ENCODE results near the gene SURF2. TPM values are rescaled to one million over a fixed set of nuclear protein-coding genes. Genes with fewer than 3 reads are reported as not detected.

SURF2 gene
- total and polyA plus RNA-seq, 3 experiments from 2014 or later = 34.9 to 46.6 (median 35.2) TPM

DNA sequence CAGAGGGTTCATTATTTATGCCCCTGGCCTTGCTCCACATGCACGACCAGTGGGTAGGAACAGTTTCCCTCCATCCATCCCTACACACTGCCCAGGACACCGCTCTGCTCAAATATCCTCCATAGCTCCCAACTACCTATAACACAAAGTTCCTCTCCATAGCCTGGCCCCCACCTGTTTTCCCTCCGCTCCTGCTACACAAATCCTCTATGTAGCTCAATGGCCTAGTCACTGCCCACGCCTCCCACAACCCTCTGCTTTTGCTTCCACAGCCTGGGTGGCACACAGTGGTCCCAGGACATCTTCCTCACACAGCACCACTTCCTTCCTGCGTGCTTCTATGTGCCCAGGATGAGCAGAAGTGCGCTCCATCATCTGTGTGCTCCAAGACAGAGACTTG, 41.0 kb downstream of the SURF2 start:
- Mint-ChIP-seq H3K4me1 (no peaks in the 10 kb centered on the region), H3K4me3 (no peak overlapping the region), H3K27ac (peak overlapping the region in 1 of 8 donors; percentile 11), H3K9me3 (no peaks in the 10 kb centered on the region), H3K36me3 (no peaks in the 10 kb centered on the region), H3K27me3 (no peaks in the 10 kb centered on the region)
- no peak overlapping the region for H3K27ac ChIP-seq (ENCODE audit: low read depth, low read length)
- H3K4me1 ChIP-seq (ENCODE audit: insufficient read depth, low read length) = no peaks in the 10 kb centered on the region
- no peaks in the 10 kb centered on the region for H3K9me3 ChIP-seq (ENCODE audit: low read length)
- no peak for DNase-seq
- H3K36me3 ChIP-seq (ENCODE audit: insufficient read depth, low read length) = no peaks in the 10 kb centered on the region
- ChIA-PET POLR2A (no interaction called here), CTCF (interaction anchor here (1.5 kb wide), 1 partner anchor 15 kb away, joined by 3 read pairs; no protein-coding TSS in a partner anchor)
- no peaks in the 10 kb centered on the region for H3K27me3 ChIP-seq (ENCODE audit: insufficient read depth, low read length, poor library complexity, severe bottlenecking)
- no peak overlapping the region for H3K4me3 ChIP-seq (ENCODE audit: low read length)

DNA sequence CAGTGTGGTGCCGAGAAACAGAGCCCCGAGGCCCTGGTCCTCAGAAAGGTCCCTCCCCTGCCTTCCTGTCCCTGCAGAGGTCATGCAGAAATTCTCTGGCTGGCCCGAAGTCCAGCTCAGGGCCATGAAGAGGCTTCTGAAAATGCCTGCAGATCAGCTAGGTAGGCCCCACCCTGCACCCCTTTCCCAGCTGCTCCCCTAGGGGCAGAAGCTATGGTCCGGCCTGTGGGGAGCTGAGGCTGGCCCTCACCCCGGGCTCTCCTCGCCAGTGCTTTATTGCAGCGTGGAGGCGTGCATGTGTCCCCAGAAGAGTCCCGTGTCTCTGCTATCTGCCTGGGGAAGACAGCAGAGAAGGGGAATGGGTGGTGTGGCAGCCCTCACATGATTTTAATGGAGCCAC, 41.5 kb downstream of the SURF2 start:
- DNase-seq = no peak
- no peaks in the 10 kb centered on the region for H3K9me3 ChIP-seq (ENCODE audit: low read length)
- Mint-ChIP-seq H3K36me3 (no peaks in the 10 kb centered on the region), H3K9me3 (no peaks in the 10 kb centered on the region), H3K4me3 (no peak overlapping the region), H3K27ac (no peak overlapping the region), H3K4me1 (no peaks in the 10 kb centered on the region), H3K27me3 (no peaks in the 10 kb centered on the region)
- no peak overlapping the region for H3K4me3 ChIP-seq (ENCODE audit: low read length)
- H3K27me3 ChIP-seq (ENCODE audit: insufficient read depth, low read length, poor library complexity, severe bottlenecking) = no peaks in the 10 kb centered on the region
- H3K4me1 ChIP-seq (ENCODE audit: insufficient read depth, low read length) = no peaks in the 10 kb centered on the region
- ChIA-PET POLR2A (no interaction called here), CTCF (interaction anchor here (1.3 kb wide), 1 partner anchor 10 kb away, joined by 3 read pairs; no protein-coding TSS in a partner anchor)
- no peaks in the 10 kb centered on the region for H3K36me3 ChIP-seq (ENCODE audit: insufficient read depth, low read length)
- H3K27ac ChIP-seq (ENCODE audit: low read depth, low read length) = no peak overlapping the region

DNA sequence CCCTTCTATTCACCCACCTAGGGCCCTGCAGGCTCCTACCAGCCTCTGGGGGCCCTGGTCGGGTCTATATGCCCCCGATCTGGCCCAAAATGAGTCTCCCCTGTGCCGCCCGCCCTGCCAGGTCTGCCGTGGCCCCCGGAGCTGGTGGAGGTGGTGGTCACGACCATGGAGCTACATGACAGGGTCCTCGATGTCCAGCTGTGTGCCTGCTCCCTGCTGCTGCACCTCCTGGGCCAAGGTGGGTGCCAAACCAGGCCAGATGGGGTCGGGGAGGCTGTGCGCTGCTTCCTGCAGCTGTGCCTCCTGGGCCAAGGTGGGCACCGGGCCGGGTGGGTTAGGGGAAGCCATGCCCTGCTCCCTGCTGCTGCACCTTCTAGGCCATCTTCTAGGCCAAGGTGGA, 43.9 kb downstream of the SURF2 start:
- Histone ChIP-seq H3K27me3 (ENCODE audit: insufficient read depth, low read length, poor library complexity, severe bottlenecking) (no peaks in the 10 kb centered on the region), H3K4me3 (ENCODE audit: low read length) (no peak overlapping the region), H3K27ac (ENCODE audit: low read depth, low read length) (no peak overlapping the region), H3K4me1 (ENCODE audit: insufficient read depth, low read length) (no peaks in the 10 kb centered on the region), H3K9me3 (ENCODE audit: low read length) (no peaks in the 10 kb centered on the region), H3K36me3 (ENCODE audit: insufficient read depth, low read length) (no peaks in the 10 kb centered on the region)
- Mint-ChIP-seq H3K27me3 (no peaks in the 10 kb centered on the region), H3K36me3 (peaks cover 0 to 13% (median under 1%) of the 10 kb centered on the region in 3 donors), H3K4me3 (no peak overlapping the region), H3K9me3 (no peaks in the 10 kb centered on the region), H3K27ac (no peak overlapping the region), H3K4me1 (peaks cover 0 to 1% (median 0%) of the 10 kb centered on the region in 3 donors)
- CTCF ChIA-PET = no interaction called here
- POLR2A ChIA-PET = interaction anchor here (0.6 kb wide), 1 partner anchor 50 kb away, joined by 3 read pairs; no protein-coding TSS in a partner anchor
- no peak for DNase-seq

DNA sequence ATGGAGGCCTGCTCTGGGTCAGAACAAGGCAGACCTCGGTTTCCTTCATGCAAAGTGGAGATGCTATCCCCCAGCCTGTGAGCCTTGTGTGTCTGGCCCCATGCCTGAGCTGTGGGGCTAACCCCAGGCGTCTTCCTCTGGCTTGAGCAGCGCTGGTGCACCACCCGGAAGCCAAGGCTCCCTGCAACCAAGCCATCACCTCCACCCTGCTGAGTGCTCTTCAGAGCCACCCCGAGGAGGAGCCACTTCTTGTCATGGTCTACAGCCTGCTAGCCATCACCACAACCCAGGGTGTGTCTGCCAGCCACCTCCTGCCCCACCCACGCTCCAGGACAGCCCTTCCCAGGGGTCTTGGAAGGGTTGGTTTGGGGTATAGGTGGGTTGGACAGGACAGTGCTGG, 45.2 kb downstream of the SURF2 start:
- CTCF ChIA-PET = no interaction called here
- POLR2A ChIA-PET = no interaction called here
- Histone ChIP-seq H3K4me1 (ENCODE audit: insufficient read depth, low read length) (no peaks in the 10 kb centered on the region), H3K4me3 (ENCODE audit: low read length) (no peak overlapping the region), H3K27ac (ENCODE audit: low read depth, low read length) (no peak overlapping the region), H3K9me3 (ENCODE audit: low read length) (no peaks in the 10 kb centered on the region), H3K27me3 (ENCODE audit: insufficient read depth, low read length, poor library complexity, severe bottlenecking) (no peaks in the 10 kb centered on the region), H3K36me3 (ENCODE audit: insufficient read depth, low read length) (peaks cover 6% of the 10 kb centered on the region)
- Mint-ChIP-seq H3K36me3 (peaks cover under 1 to 26% (median 3%) of the 10 kb centered on the region in 3 donors), H3K4me3 (no peak overlapping the region), H3K9me3 (no peaks in the 10 kb centered on the region), H3K4me1 (peaks cover 0 to 2% (median 1%) of the 10 kb centered on the region in 3 donors), H3K27me3 (no peaks in the 10 kb centered on the region), H3K27ac (no peak overlapping the region)
- DNase-seq = no peak

DNA sequence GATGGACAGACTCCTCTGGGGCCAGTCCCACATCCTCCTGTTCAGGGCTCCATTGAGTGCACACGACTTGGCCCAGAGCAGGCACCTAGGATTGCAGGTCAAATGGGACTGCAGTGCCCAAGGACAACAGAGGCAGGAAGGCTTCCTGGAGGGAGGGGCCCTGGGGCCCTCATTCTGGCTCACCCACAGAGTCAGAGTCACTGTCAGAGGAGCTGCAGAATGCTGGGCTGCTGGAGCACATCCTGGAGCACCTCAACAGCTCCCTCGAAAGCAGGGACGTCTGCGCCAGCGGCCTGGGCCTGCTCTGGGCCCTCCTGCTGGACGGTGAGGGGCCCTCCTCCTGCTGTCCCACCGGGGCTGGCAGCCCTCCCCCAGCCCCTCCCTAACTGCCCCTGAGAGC, 46.3 kb downstream of the SURF2 start:
- no peaks in the 10 kb centered on the region for H3K9me3 Mint-ChIP-seq
- no peak for DNase-seq
- H3K27ac ChIP-seq (ENCODE audit: low read depth, low read length) = no peak overlapping the region
- H3K27me3 Mint-ChIP-seq = no peaks in the 10 kb centered on the region
- H3K4me3 ChIP-seq (ENCODE audit: low read length) = no peak overlapping the region
- H3K36me3 Mint-ChIP-seq = peaks cover 6 to 36% (median 8%) of the 10 kb centered on the region in 3 donors
- H3K9me3 ChIP-seq (ENCODE audit: low read length) = no peaks in the 10 kb centered on the region
- no peak overlapping the region for H3K27ac Mint-ChIP-seq
- ChIA-PET POLR2A (interaction anchor here (0.6 kb wide), 1 partner anchor 84 kb away, joined by 5 read pairs; no protein-coding TSS in a partner anchor), CTCF (interaction anchor here (1.1 to 1.3 kb wide), 4 partner anchors 14 to 216 kb away, joined by 3 to 5 read pairs (median 3); no protein-coding TSS in a partner anchor)
- H3K27me3 ChIP-seq (ENCODE audit: insufficient read depth, low read length, poor library complexity, severe bottlenecking) = no peaks in the 10 kb centered on the region
- H3K4me3 Mint-ChIP-seq = no peak overlapping the region
- peaks cover 6 to 8% (median 7%) of the 10 kb centered on the region in 3 donors for H3K4me1 Mint-ChIP-seq
- peaks cover 11% of the 10 kb centered on the region for H3K36me3 ChIP-seq (ENCODE audit: insufficient read depth, low read length)
- H3K4me1 ChIP-seq (ENCODE audit: insufficient read depth, low read length) = no peaks in the 10 kb centered on the region

DNA sequence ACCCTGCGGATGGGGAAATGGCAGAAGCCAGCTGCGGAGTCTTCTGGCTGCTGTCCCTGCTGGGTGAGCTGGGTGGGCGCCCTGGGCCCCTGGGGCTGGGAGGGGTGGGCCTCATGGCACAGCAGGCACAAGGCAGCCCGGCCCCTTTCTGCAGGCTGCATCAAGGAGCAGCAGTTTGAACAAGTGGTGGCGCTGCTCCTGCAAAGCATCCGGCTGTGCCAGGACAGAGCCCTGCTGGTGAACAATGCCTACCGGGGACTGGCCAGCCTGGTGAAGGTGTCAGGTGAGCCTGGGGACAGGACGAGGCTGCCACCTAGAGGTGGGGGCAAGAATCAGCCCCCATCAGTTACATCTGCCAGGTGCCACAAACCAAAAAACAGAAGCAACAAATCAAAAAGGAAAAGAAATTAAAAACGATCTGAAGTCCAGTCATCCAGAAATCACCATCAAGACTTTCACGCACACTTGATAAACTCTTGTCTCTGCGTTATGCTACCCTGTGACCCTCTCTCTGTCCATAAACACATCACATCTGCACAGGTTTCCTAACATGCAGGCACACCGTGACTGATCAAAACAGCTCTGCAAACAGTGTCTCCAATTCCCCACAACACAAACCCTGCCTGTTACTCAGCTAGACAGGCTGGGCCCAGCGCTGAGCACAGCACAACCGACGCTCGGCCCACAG, 47.6 kb downstream of the SURF2 start:
- POLR2A ChIA-PET = no interaction called here
- H3K27ac Mint-ChIP-seq = peak overlapping the region in 2 of 8 donors; percentile 1 to 14
- H3K36me3 ChIP-seq (ENCODE audit: insufficient read depth, low read length) = peaks cover 15% of the 10 kb centered on the region

DNA sequence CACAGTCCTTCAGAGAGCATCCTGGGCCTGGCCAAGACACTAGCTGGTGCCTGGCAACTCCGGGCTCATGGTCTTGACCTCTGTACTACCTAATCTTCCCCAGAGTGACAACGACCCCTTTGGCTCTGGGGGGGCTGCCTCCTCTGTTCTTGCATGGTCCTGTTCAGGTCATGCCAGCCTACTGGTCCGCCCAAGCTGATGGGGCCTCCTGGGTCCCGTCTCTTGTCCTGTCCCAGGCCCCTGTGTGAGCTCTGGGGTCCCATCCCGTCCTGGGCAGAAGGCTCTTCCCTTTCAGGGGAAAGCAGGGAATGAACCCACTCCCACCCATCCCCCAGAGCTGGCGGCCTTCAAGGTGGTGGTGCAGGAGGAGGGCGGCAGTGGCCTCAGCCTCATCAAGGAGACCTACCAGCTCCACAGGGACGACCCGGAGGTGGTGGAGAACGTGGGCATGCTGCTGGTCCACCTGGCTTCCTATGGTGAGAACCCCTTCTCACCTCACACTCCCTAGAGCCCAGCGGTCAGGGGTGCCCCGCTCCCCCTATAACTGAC, 48.2 kb downstream of the SURF2 start:
- CTCF ChIA-PET = interaction anchor here (0.9 to 2.7 kb wide), 9 partner anchors 13 to 219 kb away, joined by 3 to 17 read pairs (median 3); partner anchors contain the start of genes MED22 and RPL7A

More for the DNA sequence above, 47.6 kb downstream of the SURF2 start:
- H3K27me3 Mint-ChIP-seq = no peaks in the 10 kb centered on the region
- H3K4me1 Mint-ChIP-seq = peaks cover 6 to 8% (median 7%) of the 10 kb centered on the region in 3 donors
- H3K36me3 Mint-ChIP-seq = peaks cover 6 to 44% (median 8%) of the 10 kb centered on the region in 3 donors
- CTCF ChIA-PET = interaction anchor here (0.9 to 2.7 kb wide), 9 partner anchors 13 to 218 kb away, joined by 3 to 17 read pairs (median 3); partner anchors contain the start of genes MED22 and RPL7A
- no peak overlapping the region for H3K4me3 ChIP-seq (ENCODE audit: low read length)
- H3K9me3 Mint-ChIP-seq = no peaks in the 10 kb centered on the region
- H3K9me3 ChIP-seq (ENCODE audit: low read length) = no peaks in the 10 kb centered on the region
- H3K4me1 ChIP-seq (ENCODE audit: insufficient read depth, low read length) = no peaks in the 10 kb centered on the region
- peak; percentile 37 to 74 (median 48) for DNase-seq
- H3K27ac ChIP-seq (ENCODE audit: low read depth, low read length) = no peak overlapping the region
- no peaks in the 10 kb centered on the region for H3K27me3 ChIP-seq (ENCODE audit: insufficient read depth, low read length, poor library complexity, severe bottlenecking)
- H3K4me3 Mint-ChIP-seq = no peak overlapping the region

More for the DNA sequence above, 48.2 kb downstream of the SURF2 start:
- POLR2A ChIA-PET = no interaction called here
- peaks cover 19% of the 10 kb centered on the region for H3K36me3 ChIP-seq (ENCODE audit: insufficient read depth, low read length)
- no peaks in the 10 kb centered on the region for H3K9me3 Mint-ChIP-seq
- no peak for DNase-seq
- peak overlapping the region in 1 of 8 donors; percentile 14 for H3K27ac Mint-ChIP-seq
- H3K4me1 Mint-ChIP-seq = peaks cover 6 to 8% (median 7%) of the 10 kb centered on the region in 3 donors
- no peak overlapping the region for H3K27ac ChIP-seq (ENCODE audit: low read depth, low read length)
- no peak overlapping the region for H3K4me3 ChIP-seq (ENCODE audit: low read length)
- H3K9me3 ChIP-seq (ENCODE audit: low read length) = no peaks in the 10 kb centered on the region
- no peaks in the 10 kb centered on the region for H3K27me3 Mint-ChIP-seq
- peaks cover 6 to 50% (median 8%) of the 10 kb centered on the region in 3 donors for H3K36me3 Mint-ChIP-seq
- no peaks in the 10 kb centered on the region for H3K27me3 ChIP-seq (ENCODE audit: insufficient read depth, low read length, poor library complexity, severe bottlenecking)
- H3K4me1 ChIP-seq (ENCODE audit: insufficient read depth, low read length) = no peaks in the 10 kb centered on the region
- no peak overlapping the region for H3K4me3 Mint-ChIP-seq
